Cerebellar cortex (tissue), 1 donor: ENCODE measurements around the gene S100A7.
"Not testable (repeated sequence)": the region's sequence is repeated elsewhere in the genome, so short reads cannot be mapped to it uniquely, and the experiment has no call there.

Experiments
- DNase-seq: peaks from one replicate; pipeline ENCODE4 v3.0.0-alpha.2; 2015; ENCODE audit warnings: low spot score

Gene S100A7

GRCh38 chr1:153476491-153477093 lies 16.1 kb upstream of the S100A7 start:
- DNase-seq, result no peak

GRCh38 chr1:153475282-153475681 lies 14.8 kb upstream of the S100A7 start:
- DNase-seq, result no peak

- DNase-seq, result no peak
These were observed 13.9 kb upstream of the S100A7 start for GRCh38 chr1:153474347-153474746.

- DNase-seq, result no peak
These were observed 10.3 kb upstream of the S100A7 start for GRCh38 chr1:153470707-153471106.

GRCh38 chr1:153466908-153467307 lies 6.5 kb upstream of the S100A7 start:
- DNase-seq, result no peak

GRCh38 chr1:153465811-153466636 lies 5.6 kb upstream of the S100A7 start:
- peak; percentile 31 for DNase-seq

GRCh38 chr1:153462741-153463140 lies 2.3 kb upstream of the S100A7 start:
- DNase-seq, result not testable (repeated sequence)

- DNase-seq, result no peak
These were observed 796 bp downstream of the S100A7 start for GRCh38 chr1:153459655-153460054.

GRCh38 chr1:153456396-153456795 lies 4.1 kb downstream of the S100A7 start:
- no peak for DNase-seq

- DNase-seq, result not testable (repeated sequence)
These were observed 11.6 kb downstream of the S100A7 start for GRCh38 chr1:153448851-153449250.

GRCh38 chr1:153447498-153448170 lies 12.8 kb downstream of the S100A7 start:
- DNase-seq, result no peak

GRCh38 chr1:153444078-153444477 lies 16.4 kb downstream of the S100A7 start:
- DNase-seq, result no peak

GRCh38 chr1:153443486-153443885 lies 17.0 kb downstream of the S100A7 start:
- DNase-seq, result no peak

GRCh38 chr1:153441238-153441755 lies 19.2 kb downstream of the S100A7 start:
- DNase-seq, result no peak

GRCh38 chr1:153439273-153439672 lies 21.2 kb downstream of the S100A7 start:
- DNase-seq, result no peak

GRCh38 chr1:153438599-153438998 lies 21.9 kb downstream of the S100A7 start:
- no peak for DNase-seq

GRCh38 chr1:153437236-153437635 lies 23.2 kb downstream of the S100A7 start:
- no peak for DNase-seq

GRCh38 chr1:153434746-153435455 lies 25.6 kb downstream of the S100A7 start:
- DNase-seq, result no peak

GRCh38 chr1:153432874-153433681 lies 27.4 kb downstream of the S100A7 start:
- DNase-seq, result no peak

GRCh38 chr1:153431928-153432327 lies 28.5 kb downstream of the S100A7 start:
- DNase-seq, result no peak

- DNase-seq, result no peak
These were observed 29.0 kb downstream of the S100A7 start for GRCh38 chr1:153431427-153431826.
